MG63 (cell line): ENCODE measurements around the gene PAM16. TPM values are rescaled to one million over a fixed set of nuclear protein-coding genes. Genes with fewer than 3 reads are reported as not detected.

Source experiments
- DNase-seq: peaks from one replicate; pipeline ENCODE4 v3.0.0-alpha.2; 2020
- H3K27me3 ChIP-seq: fragments of 250-450 bp; sonication (Bioruptor Pico); 2 replicates; pipeline ENCODE4 v1.5.1; 2020; ENCODE audit warnings: mild to moderate bottlenecking, moderate library complexity
- H3K36me3 ChIP-seq: fragments of 250-450 bp; sonication (Bioruptor Pico); 2 replicates; pipeline ENCODE4 v1.5.1; 2020; ENCODE audit warnings: mild to moderate bottlenecking, moderate library complexity
- H3K4me3 ChIP-seq: fragments of 250-450 bp; sonication (Bioruptor Pico); 2 replicates; pipeline ENCODE4 v1.5.1; 2020; ENCODE audit warnings: mild to moderate bottlenecking, moderate library complexity
- H3K9me3 ChIP-seq: fragments of 250-450 bp; sonication (Bioruptor Pico); 2 replicates; pipeline ENCODE4 v1.5.1; 2020; ENCODE audit warnings: mild to moderate bottlenecking, moderate library complexity
- total RNA-seq: library from RNA; depleted of rRNA; stranded (reverse); fragments of >200 nt; shearing (Covaris generic); gene quantifications from 2 replicates; pipeline ENCODE4 v1.2.3, GENCODE V29; 2014; ENCODE audit warnings: low replicate concordance

The PAM16 gene
- total RNA-seq, 1 experiment from 2014 or later: 84.1 TPM

DNA sequence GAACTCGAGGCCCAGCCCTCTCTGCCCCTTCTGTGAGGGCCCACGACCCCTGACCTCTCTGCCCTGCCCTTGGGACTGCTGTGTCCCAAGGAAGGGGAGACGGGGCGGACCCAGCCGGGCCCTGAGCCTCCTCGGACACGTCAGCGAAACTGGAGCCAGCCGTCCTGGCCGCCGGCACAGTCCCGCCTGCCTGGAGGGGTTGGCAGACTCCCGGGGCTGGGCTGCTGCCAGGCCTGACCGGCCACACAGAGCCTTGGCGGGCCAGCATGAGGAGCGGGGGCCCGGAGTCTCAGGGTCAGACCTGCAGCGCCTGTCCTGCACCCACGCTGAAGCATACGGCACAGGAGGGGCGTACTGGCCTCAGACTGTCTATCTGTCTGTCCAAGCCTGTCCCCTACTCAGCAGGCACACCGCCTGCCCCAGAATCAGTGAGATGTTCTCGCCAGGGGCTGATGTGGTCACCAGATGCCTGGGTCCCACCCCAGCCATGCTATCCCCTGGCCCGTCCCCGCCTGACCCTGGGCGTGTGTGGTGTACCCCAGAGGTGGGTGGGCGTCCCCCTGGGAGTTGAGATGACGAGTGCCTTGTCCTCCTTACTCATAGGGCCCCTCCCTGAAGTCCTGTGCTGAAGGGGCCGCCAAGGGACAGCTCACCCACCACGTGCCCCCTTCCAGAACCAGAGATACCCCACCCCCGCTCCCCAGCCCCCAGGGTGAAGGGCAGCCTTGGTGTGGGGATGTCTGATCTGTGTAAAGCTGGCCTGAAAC lies 25.2 kb upstream of the PAM16 start:
- H3K36me3 ChIP-seq: peaks cover 73% of the 10 kb centered on the region
- H3K27me3 ChIP-seq: no peaks in the 10 kb centered on the region
- H3K4me3 ChIP-seq: peak overlapping the region; percentile 6
- H3K9me3 ChIP-seq: no peaks in the 10 kb centered on the region
- peak; percentile 98 for DNase-seq

DNA sequence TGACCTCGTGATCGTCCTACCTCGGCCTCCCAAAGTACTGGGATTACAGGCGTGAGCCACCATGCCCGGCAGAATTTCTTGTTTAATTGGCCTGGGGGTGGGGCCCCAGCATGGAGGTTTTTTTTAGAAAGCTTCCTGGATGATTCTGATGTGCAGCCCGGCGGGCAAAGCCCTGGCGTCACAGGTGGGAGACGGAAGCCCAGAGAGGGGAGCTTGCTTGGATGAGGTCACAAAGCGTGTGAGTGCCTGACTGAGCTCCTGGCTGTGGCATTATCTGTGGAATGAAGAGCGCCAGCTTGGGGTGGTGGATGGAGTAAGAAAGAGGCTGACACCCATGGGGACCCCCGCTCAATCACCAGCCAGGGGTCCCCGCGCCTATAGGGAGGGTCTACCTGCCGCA lies 24.6 kb upstream of the PAM16 start:
- peak; percentile 81 for DNase-seq
- peak overlapping the region; percentile 5; the same call in 1 of the 2 replicates for H3K4me3 ChIP-seq
- peaks cover 67% of the 10 kb centered on the region for H3K36me3 ChIP-seq
- H3K27me3 ChIP-seq: no peaks in the 10 kb centered on the region
- no peaks in the 10 kb centered on the region for H3K9me3 ChIP-seq

DNA sequence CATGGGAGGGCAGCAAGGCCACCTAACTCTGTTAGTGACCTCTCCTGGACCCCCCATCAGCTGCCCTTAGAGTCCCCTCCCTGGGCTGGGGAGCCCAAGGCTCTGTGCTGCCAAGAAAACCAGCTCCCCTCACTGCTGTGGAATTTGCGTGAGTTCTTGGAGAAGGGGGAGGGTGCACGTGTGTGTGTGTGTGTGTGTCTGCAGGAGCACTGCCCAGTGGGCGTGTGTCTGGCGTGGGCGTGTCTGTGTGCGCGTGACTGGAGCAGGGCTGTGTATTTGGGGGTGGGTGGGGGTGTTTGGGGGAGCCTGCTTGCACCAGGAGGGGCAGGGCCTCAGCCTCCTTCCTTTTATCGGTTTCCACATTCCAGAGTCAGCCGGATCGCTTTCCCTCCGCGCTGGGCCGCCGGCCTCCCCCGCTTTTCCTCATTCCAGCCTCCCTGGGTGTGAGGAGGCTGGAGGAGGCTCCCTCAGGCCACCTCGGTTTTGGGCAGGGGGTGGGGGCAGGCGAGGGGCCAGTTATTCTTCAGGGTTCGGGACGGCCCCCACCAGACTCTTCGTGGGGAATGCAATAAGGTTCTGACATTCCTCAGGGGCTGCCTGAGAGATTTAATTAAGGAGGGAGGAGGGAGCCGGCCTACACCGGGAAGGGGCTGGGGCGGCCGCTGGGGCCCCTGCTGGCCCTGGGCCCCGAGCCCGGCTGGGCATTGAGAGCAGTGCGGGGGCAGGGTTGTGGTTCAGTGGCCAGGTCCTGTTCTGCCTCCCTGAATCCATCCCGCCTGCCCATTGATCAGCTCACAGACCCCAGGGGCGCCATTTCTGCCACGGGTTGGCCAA lies 23.0 kb upstream of the PAM16 start:
- H3K9me3 ChIP-seq: no peaks in the 10 kb centered on the region
- H3K36me3 ChIP-seq: peaks cover 55% of the 10 kb centered on the region
- peak; percentile 96 for DNase-seq
- peak overlapping the region; percentile 74 for H3K4me3 ChIP-seq
- H3K27me3 ChIP-seq: no peaks in the 10 kb centered on the region

DNA sequence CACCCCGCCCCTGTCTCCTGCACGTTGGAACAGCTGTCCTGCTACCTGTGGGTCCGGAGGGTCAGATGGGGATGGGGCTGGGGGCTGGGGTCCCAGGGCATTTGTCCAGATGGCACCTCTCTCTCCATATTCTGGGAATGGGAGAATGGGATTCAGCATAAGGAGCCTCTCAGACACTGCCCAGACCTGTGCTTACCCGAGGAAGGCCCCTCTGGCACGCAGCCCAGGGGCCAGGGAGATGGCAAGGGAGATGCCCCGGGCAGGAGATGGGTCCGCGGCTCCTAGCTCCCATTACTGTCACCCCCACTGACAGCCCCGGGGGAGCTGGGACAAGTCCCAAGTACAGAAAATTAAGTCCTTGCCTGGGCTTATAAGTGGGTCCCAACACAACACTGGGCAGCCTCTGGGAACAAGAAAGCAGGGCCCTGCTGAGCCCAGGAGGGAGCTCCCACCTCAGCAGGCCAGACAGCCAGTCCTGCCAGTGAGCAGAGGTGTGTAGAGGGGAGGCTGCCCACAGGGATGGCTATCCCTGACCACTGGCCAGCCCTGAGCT lies 22.3 kb upstream of the PAM16 start:
- Histone ChIP-seq H3K27me3 (no peaks in the 10 kb centered on the region), H3K4me3 (peak overlapping the region; percentile 74), H3K36me3 (peaks cover 48% of the 10 kb centered on the region), H3K9me3 (no peaks in the 10 kb centered on the region)
- peak; percentile 81 for DNase-seq

DNA sequence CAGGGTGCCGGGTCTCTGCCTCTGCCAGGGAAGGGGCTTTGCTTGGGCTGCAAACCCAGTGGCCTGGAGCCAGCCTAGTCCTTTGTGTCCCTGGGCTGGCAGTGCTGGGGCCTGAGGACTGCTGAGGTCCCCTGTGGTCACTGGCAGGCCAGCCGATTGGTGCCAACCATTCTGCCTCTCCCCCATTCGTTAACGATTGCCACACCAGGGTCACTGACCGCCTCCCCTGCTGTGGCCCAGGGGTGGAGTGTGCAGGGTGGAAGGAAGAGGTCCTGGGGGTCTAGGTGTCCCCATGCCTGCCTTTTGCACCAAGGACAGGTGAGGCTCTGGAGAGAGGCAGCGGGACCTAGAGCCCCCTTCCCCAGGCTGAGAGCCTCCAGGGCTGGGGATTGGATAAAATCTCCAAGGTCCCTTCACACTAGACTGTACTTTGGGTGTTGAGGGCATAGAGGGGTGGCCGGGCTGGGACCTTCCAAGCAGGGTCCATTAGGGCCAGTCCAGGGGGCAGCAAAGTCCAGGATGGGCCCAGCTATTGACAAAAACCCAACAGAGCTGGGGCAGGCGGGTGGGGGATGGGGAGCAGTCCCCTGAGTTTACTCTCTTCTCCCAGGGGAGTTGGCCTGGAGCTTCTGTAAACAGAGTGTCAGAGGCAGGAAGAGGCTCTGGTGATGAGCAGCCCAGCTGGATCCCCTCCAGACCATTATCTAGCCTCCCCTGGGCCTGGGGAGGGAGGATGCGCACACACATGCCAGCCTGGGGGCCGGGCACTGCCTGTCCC lies 21.6 kb upstream of the PAM16 start:
- peak; percentile 93 for DNase-seq
- H3K4me3 ChIP-seq: peak overlapping the region; percentile 74

DNA sequence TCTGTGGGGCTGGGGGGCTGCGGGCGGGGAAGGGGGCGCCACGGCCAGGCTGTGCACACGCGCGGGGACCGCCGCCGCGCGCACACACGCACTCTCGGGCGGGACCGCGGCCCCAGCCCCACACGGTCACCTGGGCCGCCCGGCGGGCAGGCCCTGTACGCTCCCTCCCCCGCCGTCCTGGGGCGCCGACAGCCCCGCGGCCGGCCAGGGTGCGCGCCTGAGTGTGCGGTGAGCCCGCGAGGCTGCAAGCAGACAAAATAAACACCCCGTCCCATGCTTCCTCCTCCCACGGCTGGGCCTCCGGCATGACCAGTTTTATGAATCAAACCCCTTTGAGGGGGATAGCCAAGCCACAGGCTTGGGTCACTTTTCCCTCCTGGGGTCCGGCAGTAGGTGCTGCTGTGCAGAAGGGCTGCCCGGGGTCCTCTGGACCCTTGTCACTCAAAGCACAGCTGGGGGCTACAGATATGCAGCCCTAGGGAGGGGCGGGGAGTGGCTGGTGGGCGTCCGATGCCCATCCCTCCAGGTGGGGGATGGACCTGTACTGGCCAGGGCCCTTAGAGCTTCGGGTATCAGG lies 21.0 kb upstream of the PAM16 start:
- H3K36me3 ChIP-seq: peaks cover 37% of the 10 kb centered on the region
- DNase-seq: peak; percentile 60
- peak overlapping the region; percentile 74 for H3K4me3 ChIP-seq
- H3K27me3 ChIP-seq: no peaks in the 10 kb centered on the region
- H3K9me3 ChIP-seq: no peaks in the 10 kb centered on the region

More for the DNA sequence above, 21.6 kb upstream of the PAM16 start:
- H3K27me3 ChIP-seq: no peaks in the 10 kb centered on the region
- H3K9me3 ChIP-seq: no peaks in the 10 kb centered on the region
- H3K36me3 ChIP-seq: peaks cover 42% of the 10 kb centered on the region

DNA sequence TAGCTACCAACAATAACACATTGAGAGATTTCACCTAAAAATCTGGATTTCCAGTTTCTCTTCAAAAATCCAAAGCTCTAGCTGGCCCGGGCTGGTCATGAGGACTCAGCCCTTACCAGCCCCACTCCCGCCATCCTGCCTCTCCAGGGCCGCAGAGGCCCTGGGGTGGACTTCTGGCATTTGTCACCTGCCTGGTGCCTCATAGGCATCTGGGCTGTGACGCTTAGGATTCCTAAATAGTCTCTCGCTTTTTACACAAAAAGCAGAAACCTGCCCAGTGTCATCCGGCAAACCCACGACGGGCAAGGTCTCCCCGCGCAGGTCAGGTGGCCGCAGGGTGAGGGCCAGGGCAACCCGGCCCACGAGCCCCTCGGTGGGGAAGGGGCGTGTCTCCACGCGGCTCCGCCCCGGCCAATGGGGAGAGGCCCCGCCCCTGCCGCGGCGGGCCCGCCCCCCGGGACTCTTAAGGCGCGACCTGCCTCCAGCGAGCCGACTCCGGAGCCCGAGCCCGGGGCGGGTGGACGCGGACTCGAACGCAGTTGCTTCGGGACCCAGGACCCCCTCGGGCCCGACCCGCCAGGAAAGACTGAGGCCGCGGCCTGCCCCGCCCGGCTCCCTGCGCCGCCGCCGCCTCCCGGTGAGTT lies 20.4 kb upstream of the PAM16 start, which contains the start of gene VASN:
VASN (plus strand) TSS at position 492 of the 644 bp plus-strand sequence. CDS start 9,030 bp downstream, outside the sequence.
- peak; percentile 84 for DNase-seq
- peak within 1 kb of the TSS; percentile 74 for H3K4me3 ChIP-seq
- no peaks in the 10 kb centered on the region for H3K27me3 ChIP-seq
- H3K9me3 ChIP-seq: no peaks in the 10 kb centered on the region
- H3K36me3 ChIP-seq: peaks cover 33% of the 10 kb centered on the region

DNA sequence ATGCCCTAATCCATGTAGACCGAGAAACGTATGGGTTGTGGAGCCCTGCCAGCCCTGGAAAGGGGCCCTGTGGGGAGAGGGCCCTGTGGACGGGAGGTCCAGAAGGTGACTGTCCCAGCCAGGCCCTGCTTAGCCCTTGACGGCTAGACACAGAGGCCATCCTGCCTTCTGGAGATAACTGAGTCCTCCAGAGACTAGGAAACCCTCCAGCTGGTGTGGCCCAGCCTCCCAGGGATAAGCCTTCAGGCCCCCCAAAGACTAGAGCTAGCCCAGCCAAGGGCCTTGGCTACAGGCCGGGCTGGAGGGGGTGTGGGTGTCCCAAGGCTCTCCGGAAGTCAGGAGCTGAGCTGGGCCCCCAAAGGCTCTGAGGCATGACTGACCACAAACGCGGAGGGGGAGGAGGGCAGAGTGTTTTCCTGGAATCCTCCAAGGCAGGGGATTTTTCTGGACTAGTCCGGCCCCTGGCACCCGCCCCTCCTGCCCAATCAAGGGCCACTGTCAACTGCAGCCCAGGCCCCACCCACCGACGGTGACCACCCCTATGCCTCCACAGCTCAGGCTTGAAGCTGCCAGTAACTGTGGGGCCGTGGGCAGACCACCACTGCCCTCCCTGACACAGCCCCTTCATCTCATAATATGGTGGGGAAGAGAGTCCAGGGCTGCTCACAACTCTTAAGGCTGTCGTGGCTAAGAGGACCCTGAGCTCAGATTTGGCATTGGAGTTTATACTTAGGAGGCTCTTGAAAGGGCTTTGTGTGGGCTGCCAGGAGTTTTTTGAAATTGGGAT lies 19.6 kb upstream of the PAM16 start:
- Histone ChIP-seq H3K4me3 (no peak overlapping the region), H3K27me3 (no peaks in the 10 kb centered on the region), H3K9me3 (no peaks in the 10 kb centered on the region), H3K36me3 (peaks cover 27% of the 10 kb centered on the region)
- DNase-seq: peak; percentile 90

DNA sequence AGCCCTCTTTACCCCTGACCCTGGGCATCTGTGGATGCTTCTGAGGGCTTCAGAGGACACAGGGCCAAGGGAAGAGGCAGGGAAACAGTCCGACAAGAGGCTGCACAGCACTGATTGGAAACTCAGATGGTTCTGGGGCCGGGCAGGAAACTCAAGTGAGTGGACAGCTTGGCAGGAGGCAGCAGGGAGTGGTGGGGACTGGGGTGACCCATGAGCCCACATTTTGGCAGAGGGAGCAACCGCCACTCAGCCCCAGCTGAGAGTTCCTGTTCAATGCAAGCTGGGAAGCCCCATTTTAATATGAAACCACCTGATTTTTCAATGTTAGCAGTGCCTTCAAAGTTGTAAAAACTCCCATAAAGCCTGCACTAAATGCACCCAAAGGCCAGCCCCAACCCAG lies 19.0 kb upstream of the PAM16 start:
- no peak overlapping the region for H3K4me3 ChIP-seq
- no peaks in the 10 kb centered on the region for H3K9me3 ChIP-seq
- no peaks in the 10 kb centered on the region for H3K27me3 ChIP-seq
- H3K36me3 ChIP-seq: peaks cover 21% of the 10 kb centered on the region
- no peak for DNase-seq

DNA sequence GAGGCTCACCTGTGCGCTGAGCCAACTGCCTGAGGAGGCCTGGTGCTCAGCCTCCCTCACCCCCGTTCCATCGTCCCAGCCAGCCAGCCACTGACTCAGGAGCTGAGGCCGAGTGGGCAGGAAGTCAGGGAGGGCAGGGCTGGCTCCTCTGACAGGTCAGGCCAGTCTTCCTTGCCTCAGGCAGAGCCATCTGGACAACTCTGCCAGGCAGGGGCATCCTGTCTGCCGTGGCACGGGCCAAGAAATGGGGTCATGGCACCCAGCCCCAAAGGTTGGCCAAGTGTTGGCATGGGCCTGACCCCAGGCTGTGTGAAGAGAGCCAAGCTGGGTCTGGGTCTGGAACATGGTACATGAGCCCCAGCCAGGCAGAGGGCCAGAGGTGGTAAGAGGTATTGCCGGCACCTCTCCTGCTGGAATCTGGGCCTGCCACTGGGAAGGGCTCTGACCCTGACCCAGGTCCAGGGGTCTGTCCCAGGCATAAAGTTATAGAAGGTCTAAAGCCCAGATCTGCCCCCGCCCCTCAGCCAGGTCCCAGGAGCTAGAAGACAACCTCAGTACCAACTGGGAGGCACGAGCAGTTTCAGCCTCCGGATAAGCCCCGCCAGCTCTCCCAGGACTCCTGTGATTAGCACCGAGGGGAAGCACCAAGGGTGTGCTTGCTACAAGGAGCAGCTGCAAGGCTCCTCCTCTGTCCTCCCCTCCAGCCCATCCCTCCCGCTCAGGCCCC lies 18.0 kb upstream of the PAM16 start:
- no peak overlapping the region for H3K4me3 ChIP-seq
- DNase-seq: peak; percentile 98
- H3K9me3 ChIP-seq: no peaks in the 10 kb centered on the region
- H3K36me3 ChIP-seq: peaks cover 14% of the 10 kb centered on the region
- H3K27me3 ChIP-seq: no peaks in the 10 kb centered on the region

DNA sequence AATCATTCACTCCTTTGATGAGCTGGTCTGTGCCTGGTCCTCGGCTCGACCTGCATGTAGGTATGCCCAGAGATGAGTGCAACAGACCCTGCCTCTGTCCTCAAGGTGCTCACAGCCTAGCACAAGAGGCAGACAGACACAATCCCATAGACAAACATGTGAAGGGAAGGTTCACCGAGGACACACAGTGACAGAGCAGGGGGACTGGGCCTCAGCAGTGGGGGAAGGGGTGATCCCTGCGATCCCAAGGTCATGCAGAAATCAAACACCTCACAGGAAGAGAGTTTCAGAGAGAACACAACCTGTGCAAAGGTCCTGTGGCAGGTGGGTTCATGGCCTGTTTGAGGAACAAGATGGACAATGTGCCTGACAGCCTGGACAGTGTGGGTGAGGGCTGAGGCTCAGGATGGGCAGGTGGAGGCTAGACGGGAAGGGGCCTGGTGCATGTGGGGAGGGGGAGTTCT lies 16.3 kb upstream of the PAM16 start:
- Histone ChIP-seq H3K36me3 (peaks cover 3% of the 10 kb centered on the region), H3K27me3 (no peaks in the 10 kb centered on the region), H3K9me3 (no peaks in the 10 kb centered on the region), H3K4me3 (no peak overlapping the region)
- no peak for DNase-seq

DNA sequence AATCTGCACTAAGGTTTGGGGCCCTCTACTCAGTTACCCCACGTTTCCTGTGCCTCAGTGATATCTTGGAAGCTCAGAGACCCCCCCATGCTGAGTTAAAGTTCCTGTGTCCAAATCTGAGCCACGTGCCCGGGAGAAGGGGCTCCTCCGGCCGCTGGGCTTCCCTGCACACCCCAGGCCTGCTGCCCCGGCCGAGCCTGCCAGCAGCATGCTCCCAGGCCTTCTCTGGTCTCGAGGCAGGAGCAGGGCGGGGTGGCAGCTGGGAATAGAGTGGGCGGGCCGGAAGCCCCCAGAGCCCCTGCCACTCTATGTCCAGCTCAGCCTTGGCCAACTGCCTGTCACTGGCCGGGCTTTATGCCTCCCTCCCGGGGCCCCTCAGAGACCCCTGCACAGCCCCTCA lies 14.9 kb upstream of the PAM16 start:
- DNase-seq: no peak
- Histone ChIP-seq H3K9me3 (no peaks in the 10 kb centered on the region), H3K36me3 (no peaks in the 10 kb centered on the region; the same call in none of the 2 replicates), H3K27me3 (no peaks in the 10 kb centered on the region), H3K4me3 (no peak overlapping the region)

DNA sequence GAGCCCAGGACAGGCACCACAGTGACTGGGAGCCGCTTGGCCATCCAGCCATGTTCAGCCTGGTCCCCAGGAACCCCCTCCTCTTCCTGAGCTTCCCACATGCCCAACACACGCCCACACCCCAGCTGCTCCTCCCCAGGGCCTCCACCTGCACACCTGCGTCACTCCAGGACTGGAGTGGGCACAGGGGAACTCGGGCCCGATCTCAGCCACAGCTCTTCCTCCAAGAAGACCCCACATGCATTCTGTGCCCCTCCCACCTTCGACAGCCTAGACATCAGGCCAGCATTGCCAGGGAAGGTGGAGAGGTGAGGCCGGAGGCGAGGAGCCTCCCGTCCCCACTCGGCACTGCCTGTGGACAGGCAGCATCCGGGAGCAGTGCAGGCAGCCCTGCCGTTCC lies 14.5 kb upstream of the PAM16 start:
- Histone ChIP-seq H3K27me3 (no peaks in the 10 kb centered on the region), H3K4me3 (no peak overlapping the region), H3K36me3 (no peaks in the 10 kb centered on the region; the same call in none of the 2 replicates), H3K9me3 (no peaks in the 10 kb centered on the region)
- DNase-seq: no peak

DNA sequence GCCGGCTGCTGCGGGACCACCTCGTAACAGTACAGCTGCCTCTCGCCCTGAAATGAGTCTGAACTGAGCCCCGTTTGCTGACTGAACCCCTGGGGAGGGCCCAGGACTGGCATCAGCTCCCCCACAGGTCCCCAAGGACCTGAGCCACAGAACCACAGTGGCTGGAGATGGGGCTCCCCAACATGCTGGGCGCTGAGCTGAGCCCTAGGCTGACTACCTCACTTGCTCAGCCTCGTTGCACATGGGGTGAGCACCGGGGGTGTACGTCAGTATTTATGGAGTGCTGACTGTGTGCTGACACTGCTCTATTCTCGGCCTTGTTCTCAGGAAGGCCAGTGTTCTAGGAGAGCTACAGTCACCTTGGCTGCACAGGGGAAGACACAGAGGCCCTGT lies 13.9 kb upstream of the PAM16 start:
- no peak for DNase-seq
- Histone ChIP-seq H3K27me3 (no peaks in the 10 kb centered on the region), H3K9me3 (no peaks in the 10 kb centered on the region), H3K36me3 (no peaks in the 10 kb centered on the region; the same call in none of the 2 replicates), H3K4me3 (no peak overlapping the region)
